Inflammatory macrophage treated with lipopolysaccharide for 1 hour (primary cell): ENCODE data around the gene PTRH2.
A peak's percentile ranks its signal among the peaks of the same experiment; 100 is the strongest.

ENCODE experiments used
- DNase-seq, 2 donors: peaks; one replicate each; pipeline ENCODE4 v3.0.0-alpha.2; 2020 to 2022

PTRH2 gene

GRCh38 chr17:59716427-59716826 lies 9.2 kb upstream of the PTRH2 start:
- no peak for DNase-seq

GRCh38 chr17:59714255-59714654 lies 7.0 kb upstream of the PTRH2 start:
- no peak for DNase-seq

- no peak for DNase-seq
Observed at GRCh38 chr17:59712862-59713261, 5.6 kb upstream of the PTRH2 start.

- no peak for DNase-seq
Observed at GRCh38 chr17:59711936-59712335, 4.7 kb upstream of the PTRH2 start.

- peak in 1 of 2 donors; percentile 29 for DNase-seq
Observed at GRCh38 chr17:59707971-59708430, 771 bp upstream of the PTRH2 start.

GRCh38 chr17:59702304-59702703 lies 4.9 kb downstream of the PTRH2 start:
- no peak for DNase-seq

- no peak for DNase-seq
Observed at GRCh38 chr17:59699786-59700185, 7.4 kb downstream of the PTRH2 start.

GRCh38 chr17:59699218-59699617 lies 8.0 kb downstream of the PTRH2 start:
- no peak for DNase-seq

GRCh38 chr17:59698143-59698542 lies 9.1 kb downstream of the PTRH2 start:
- DNase-seq: no peak

GRCh38 chr17:59696682-59697277 lies 10.4 kb downstream of the PTRH2 start:
- no peak for DNase-seq

- no peak for DNase-seq
Observed at GRCh38 chr17:59695945-59696681, 11.1 kb downstream of the PTRH2 start.

GRCh38 chr17:59694344-59694743 lies 12.9 kb downstream of the PTRH2 start:
- no peak for DNase-seq

GRCh38 chr17:59693582-59693981 lies 13.6 kb downstream of the PTRH2 start:
- no peak for DNase-seq

GRCh38 chr17:59688496-59688895 lies 18.7 kb downstream of the PTRH2 start:
- DNase-seq: no peak

- no peak for DNase-seq
Observed at GRCh38 chr17:59688008-59688407, 19.2 kb downstream of the PTRH2 start.

- DNase-seq: no peak
Observed at GRCh38 chr17:59684967-59685366, 22.3 kb downstream of the PTRH2 start.

GRCh38 chr17:59683283-59683682 lies 23.9 kb downstream of the PTRH2 start:
- no peak for DNase-seq

- DNase-seq: no peak
Observed at GRCh38 chr17:59680314-59680713, 26.9 kb downstream of the PTRH2 start.

- no peak for DNase-seq
Observed at GRCh38 chr17:59678918-59679317, 28.3 kb downstream of the PTRH2 start.

- DNase-seq: no peak
Observed at GRCh38 chr17:59676716-59677115, 30.5 kb downstream of the PTRH2 start.

- DNase-seq: no peak
Observed at GRCh38 chr17:59675231-59675630, 32.0 kb downstream of the PTRH2 start.

- DNase-seq: no peak
Observed at GRCh38 chr17:59671386-59671785, 35.8 kb downstream of the PTRH2 start.

GRCh38 chr17:59669944-59670343 lies 37.3 kb downstream of the PTRH2 start:
- no peak for DNase-seq

GRCh38 chr17:59669411-59669810 lies 37.8 kb downstream of the PTRH2 start:
- no peak for DNase-seq

- DNase-seq: peak; percentile 37 to 43
Observed at GRCh38 chr17:59668816-59669215, 38.4 kb downstream of the PTRH2 start.
